Lower lobe of right lung (tissue), 2 donors: Measurements from ENCODE around the gene INPPL1. TPM values are rescaled to one million over a fixed set of nuclear protein-coding genes. Genes with fewer than 3 reads are reported as not detected.

ENCODE experiments used
- ATAC-seq, 2 donors: fragments of 200-7000 bp; cut with Tn5 transposase; one replicate each; pipeline ENCODE4 v1.9.1; 2020 to 2022; ENCODE audit warnings: mild to moderate bottlenecking in 2 of 2, moderate library complexity in 2 of 2
- DNase-seq: peaks from one replicate; pipeline ENCODE4 v3.0.0-alpha.2; 2020
- H3K27ac ChIP-seq: fragments of 200-600 bp; one replicate; pipeline ENCODE4 v1.8.0; 2022
- H3K27me3 ChIP-seq: fragments of 200-600 bp; one replicate; pipeline ENCODE4 v1.8.0; 2022; ENCODE audit warnings: low read depth
- H3K36me3 ChIP-seq: fragments of 200-600 bp; one replicate; pipeline ENCODE4 v1.8.0; 2022; ENCODE audit warnings: mild to moderate bottlenecking
- H3K4me1 ChIP-seq: fragments of 200-600 bp; one replicate; pipeline ENCODE4 v1.8.0; 2022
- H3K4me3 ChIP-seq: fragments of 200-600 bp; one replicate; pipeline ENCODE4 v1.8.0; 2022; ENCODE audit warnings: mild to moderate bottlenecking
- H3K9me3 ChIP-seq: fragments of 200-600 bp; one replicate; pipeline ENCODE4 v1.8.0; 2022
- intact Hi-C: fragments of 100-400 bp; cut with DNase I; formaldehyde crosslinking; loops from one replicate; pipeline ENCODE4 v1.11.0; 2022
- total RNA-seq: library from RNA; stranded (reverse); fragmentation: NEBNext Ultra II Directional; extraction: Animal tissue kit (Norgen Biotek cat#: 25700); gene quantifications from one replicate; pipeline ENCODE4 v1.2.1, GENCODE V29; 2021
- TF ChIP-seq, protein P1 (sequence below): fragments of 200-600 bp; IDR thresholded peaks from one replicate; pipeline ENCODE4 v1.8.0; 2022; ENCODE audit warnings: antibody characterized with exemption, mild to moderate bottlenecking
- donor health status: DM: no; HTN: yes; CAD: no; lungs with severe emphysema.

INPPL1 gene
- total RNA-seq, 1 donor from 2014 or later = 147 TPM

- H3K36me3 ChIP-seq = no peaks in the 10 kb centered on the region
- H3K9me3 ChIP-seq = no peaks in the 10 kb centered on the region
- H3K27ac ChIP-seq = no peak overlapping the region
- TF ChIP-seq, protein P1, sequence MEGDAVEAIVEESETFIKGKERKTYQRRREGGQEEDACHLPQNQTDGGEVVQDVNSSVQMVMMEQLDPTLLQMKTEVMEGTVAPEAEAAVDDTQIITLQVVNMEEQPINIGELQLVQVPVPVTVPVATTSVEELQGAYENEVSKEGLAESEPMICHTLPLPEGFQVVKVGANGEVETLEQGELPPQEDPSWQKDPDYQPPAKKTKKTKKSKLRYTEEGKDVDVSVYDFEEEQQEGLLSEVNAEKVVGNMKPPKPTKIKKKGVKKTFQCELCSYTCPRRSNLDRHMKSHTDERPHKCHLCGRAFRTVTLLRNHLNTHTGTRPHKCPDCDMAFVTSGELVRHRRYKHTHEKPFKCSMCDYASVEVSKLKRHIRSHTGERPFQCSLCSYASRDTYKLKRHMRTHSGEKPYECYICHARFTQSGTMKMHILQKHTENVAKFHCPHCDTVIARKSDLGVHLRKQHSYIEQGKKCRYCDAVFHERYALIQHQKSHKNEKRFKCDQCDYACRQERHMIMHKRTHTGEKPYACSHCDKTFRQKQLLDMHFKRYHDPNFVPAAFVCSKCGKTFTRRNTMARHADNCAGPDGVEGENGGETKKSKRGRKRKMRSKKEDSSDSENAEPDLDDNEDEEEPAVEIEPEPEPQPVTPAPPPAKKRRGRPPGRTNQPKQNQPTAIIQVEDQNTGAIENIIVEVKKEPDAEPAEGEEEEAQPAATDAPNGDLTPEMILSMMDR = no peak
- intact Hi-C loops = no loop called here
- ATAC-seq (no peak), DNase-seq (no peak)
- no peak overlapping the region for H3K4me3 ChIP-seq
- no peaks in the 10 kb centered on the region for H3K4me1 ChIP-seq
- peaks cover 31% of the 10 kb centered on the region for H3K27me3 ChIP-seq
Measured at GRCh38 chr11:72250661-72251464, 26.3 kb downstream of the INPPL1 start.

- H3K4me1 ChIP-seq = no peaks in the 10 kb centered on the region
- H3K4me3 ChIP-seq = no peak overlapping the region
- TF ChIP-seq, protein P1 = no peak
- H3K36me3 ChIP-seq = no peaks in the 10 kb centered on the region
- H3K9me3 ChIP-seq = no peaks in the 10 kb centered on the region
- intact Hi-C loops = no loop called here
- H3K27me3 ChIP-seq = peaks cover 23% of the 10 kb centered on the region
- ATAC-seq (no peak), DNase-seq (no peak)
- no peak overlapping the region for H3K27ac ChIP-seq
Measured at GRCh38 chr11:72251614-72252013, 27.0 kb downstream of the INPPL1 start.

- Histone ChIP-seq H3K36me3 (no peaks in the 10 kb centered on the region), H3K4me3 (no peak overlapping the region), H3K27me3 (peaks cover 6% of the 10 kb centered on the region), H3K9me3 (no peaks in the 10 kb centered on the region), H3K4me1 (no peaks in the 10 kb centered on the region), H3K27ac (no peak overlapping the region)
- intact Hi-C loops = no loop called here
- DNase-seq (no peak), ATAC-seq (no peak)
- TF ChIP-seq, protein P1 = no peak
Measured at GRCh38 chr11:72253392-72253791, 28.8 kb downstream of the INPPL1 start.

DNA sequence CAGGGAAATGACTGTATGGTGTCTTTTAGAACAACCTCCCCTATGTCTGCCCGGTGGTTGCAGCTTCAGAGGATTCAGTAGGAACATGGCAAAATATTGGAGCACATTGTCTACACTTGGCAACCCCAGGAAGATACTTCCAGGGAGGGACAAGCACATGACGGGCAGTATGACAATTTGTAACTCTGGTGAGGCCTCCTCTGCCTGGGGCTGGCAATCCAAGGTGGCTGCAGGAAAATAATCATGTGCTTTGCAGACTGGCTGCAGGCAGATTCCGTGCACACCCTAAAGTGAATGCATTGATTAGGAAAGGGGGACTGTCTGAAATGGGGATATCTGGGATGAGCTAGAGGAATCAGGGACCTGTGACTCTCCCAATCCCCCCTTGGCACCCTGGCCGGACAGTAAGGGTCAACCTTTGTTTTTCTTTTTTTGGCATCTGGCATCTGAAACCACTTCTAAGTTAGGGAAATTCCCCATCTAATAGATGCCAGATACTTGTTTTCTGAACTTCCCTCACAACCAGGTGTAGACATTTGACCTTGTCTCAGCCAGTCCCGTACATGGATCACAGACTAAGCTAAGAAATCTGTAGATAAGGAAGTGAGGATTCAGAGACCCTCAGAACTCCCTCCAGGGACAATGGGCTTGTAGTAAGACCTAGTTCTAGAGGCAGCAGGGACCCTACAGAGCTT, 29.9 kb downstream of the INPPL1 start:
- Histone ChIP-seq H3K27me3 (no peaks in the 10 kb centered on the region), H3K4me1 (no peaks in the 10 kb centered on the region), H3K4me3 (no peak overlapping the region), H3K27ac (no peak overlapping the region), H3K36me3 (no peaks in the 10 kb centered on the region), H3K9me3 (no peaks in the 10 kb centered on the region)
- intact Hi-C loops = no loop called here
- no peak for ATAC-seq
- no peak for DNase-seq
- TF ChIP-seq, protein P1 = no peak

DNA sequence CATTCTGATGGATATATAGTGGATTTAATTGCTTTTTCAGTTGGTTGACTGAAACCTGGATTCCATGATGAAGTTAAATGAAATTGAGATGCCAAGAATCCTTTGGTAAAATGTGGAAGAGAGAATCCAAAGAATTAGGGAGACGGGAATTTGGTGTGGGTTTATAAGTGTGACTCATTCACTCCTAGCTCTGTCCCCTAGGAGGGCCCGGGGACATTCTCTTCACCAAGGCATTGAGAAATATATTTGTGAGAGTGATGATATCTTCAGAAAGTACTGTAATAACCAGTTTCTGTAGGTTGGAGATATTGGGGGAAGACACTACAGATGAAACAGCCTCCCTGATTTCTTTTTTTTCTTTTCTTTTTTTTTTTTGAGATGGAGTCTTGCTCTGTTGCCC, 33.0 kb downstream of the INPPL1 start:
- no peak for DNase-seq
- H3K4me3 ChIP-seq = no peak overlapping the region
- TF ChIP-seq, protein P1 = no peak

More for the DNA sequence above, 33.0 kb downstream of the INPPL1 start:
- no peaks in the 10 kb centered on the region for H3K36me3 ChIP-seq
- H3K27me3 ChIP-seq = peaks cover 6% of the 10 kb centered on the region
- H3K9me3 ChIP-seq = no peaks in the 10 kb centered on the region
- H3K4me1 ChIP-seq = no peaks in the 10 kb centered on the region
- H3K27ac ChIP-seq = no peak overlapping the region
- ATAC-seq = no peak
- intact Hi-C loops = no loop called here
